Adrenal gland (tissue), 12 donors: ENCODE data around the gene ACTC1. TPM values are rescaled to one million over a fixed set of nuclear protein-coding genes. Genes with fewer than 3 reads are reported as not detected.

Experiments used
- DNase-seq, 7 donors: peaks; one replicate each; pipeline ENCODE4 v3.0.0-alpha.2; 2019 to 2020
- H3K27ac ChIP-seq, 5 donors: fragments of 200-600 bp; sonication (generic) in 4 of 5; 1 replicate in 3 of 5; 2 replicates in 2 of 5; pipeline versions ENCODE4 v1.5.1 to v1.8.0; 2016 to 2020; ENCODE audit warnings: mild to moderate bottlenecking in 1 of 5
- H3K27me3 ChIP-seq: fragments of 200-600 bp; 2 replicates; pipeline ENCODE4 v1.8.0; 2021
- H3K36me3 ChIP-seq, 2 donors: fragments of 200-600 bp; replicated peaks in 1 of 2; 1 replicate in 1 of 2; 2 replicates in 1 of 2; pipeline versions ENCODE4 v1.5.1 to v1.8.0; 2018 to 2022
- H3K4me1 ChIP-seq, 2 donors: fragments of 200-600 bp; replicated peaks in 1 of 2; 1 replicate in 1 of 2; 2 replicates in 1 of 2; pipeline versions ENCODE4 v1.5.1 to v1.8.0; 2018 to 2021
- H3K4me3 ChIP-seq, 4 donors: fragments of 200-600 bp; sonication (generic) in 3 of 4; one replicate each; pipeline ENCODE4 v1.5.1; 2016 to 2018
- H3K9me3 ChIP-seq, 3 donors: fragments of 200-600 bp; sonication (generic) in 1 of 3; replicated peaks in 1 of 3; 1 replicate in 2 of 3; 2 replicates in 1 of 3; pipeline versions ENCODE4 v1.5.1 to v1.8.0; 2016 to 2021
- POLR2A ChIP-seq, 2 donors: fragments of 450-650 bp; IDR thresholded peaks; one replicate each; pipeline ENCODE4 v1.6.1; 2017; ENCODE audit warnings: antibody characterized with exemption in 2 of 2, mild to moderate bottlenecking in 2 of 2, moderate library complexity in 1 of 2
- WGBS, 4 donors: extraction: QIAGEN DNeasy Blood & Tissue Kit in 2 of 4; methylation state at CpG; one replicate each; pipeline versions ENCODE4 v1.1.5 to v1.1.7; 2013 to 2017; 5-methylcytosine and 5-hydroxymethylcytosine counted together
- intact Hi-C, 2 donors: fragments of 100-400 bp; cut with DNase I; formaldehyde crosslinking; loops; one replicate each; pipeline versions ENCODE4 v1.14.1 to v1.15.0; 2022 to 2023
- polyA plus RNA-seq, 3 donors: library from polyadenylated mRNA; stranded (reverse); fragments of 200-250 nt in 2 of 3; fragments of 350-450 nt in 1 of 3; fragmentation: Illumina TruSeq in 1 of 3; extraction: RNeasy Lipid Tissue Mini Kit (QIAGEN cat#74804) in 1 of 3; gene quantifications; one replicate each; pipeline ENCODE4 v1.2.3, GENCODE V29; 2013 to 2014
- total RNA-seq, 9 donors: library from RNA; depleted of rRNA in 4 of 9; stranded (reverse); fragments of >200 nt in 4 of 9; fragments of 120-200 nt in 1 of 9; fragmentation: NEBNext Ultra II Directional in 1 of 9; extraction: Animal tissue kit (Norgen Biotek cat#: 25700) in 1 of 9; gene quantifications; one replicate each; pipeline versions ENCODE4 v1.1.0 to v1.2.4, GENCODE V29; 2013 to 2023
- TF ChIP-seq, protein P1 (sequence below), 6 experiments: fragments of 450-650 bp in 4 of 6; fragments of 200-600 bp in 2 of 6; sonication (generic) in 1 of 6; IDR thresholded peaks; 1 replicate in 5 of 6; 2 replicates in 1 of 6; pipeline versions ENCODE4 v1.5.1 to v1.8.0; 2016 to 2021; ENCODE audit warnings: antibody characterized with exemption in 6 of 6, mild to moderate bottlenecking in 2 of 6, moderate library complexity in 1 of 6
- donor health status: healthy with polysubstance abuse.
- donor health status: Bipolar disorder and iron deficiency.
- donor health status: DM: yes; HTN: yes; CAD: no.
- donor health status: DM: no; HTN: no; CAD: no.
- donor health status: DM: no; HTN: no; CAD: no.
- donor health status: DM: yes; HTN: yes; CAD: no.

Gene ACTC1
- total and polyA plus RNA-seq, 12 donors = 0.11 to 7.3 (median 0.69) TPM; not detected in 3

DNA sequence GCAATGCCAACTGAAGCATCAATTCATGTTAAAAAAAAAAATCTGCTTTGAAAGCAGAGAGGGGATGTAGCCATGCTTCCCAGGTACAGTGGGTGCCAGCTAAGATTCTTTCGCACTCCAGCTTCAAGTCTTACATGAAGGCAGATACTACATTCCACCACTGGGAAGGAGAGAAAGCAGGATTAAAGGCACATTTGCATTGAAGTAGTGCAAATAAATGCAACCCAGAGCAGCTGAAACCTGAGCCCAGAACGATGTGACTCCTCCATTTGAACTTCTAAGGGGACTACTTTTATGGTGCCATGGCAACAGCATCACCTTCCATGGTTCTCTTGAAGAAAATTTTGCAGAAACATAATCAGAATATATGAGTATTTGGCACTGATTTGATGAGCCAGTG, 21.4 kb downstream of the ACTC1 start:
- H3K9me3 ChIP-seq = no peaks in the 10 kb centered on the region
- peaks cover 3% of the 10 kb centered on the region for H3K27me3 ChIP-seq
- H3K36me3 ChIP-seq = no peaks in the 10 kb centered on the region
- no peak overlapping the region for H3K4me3 ChIP-seq
- no peak overlapping the region for H3K27ac ChIP-seq
- no peak for DNase-seq
- no peaks in the 10 kb centered on the region for H3K4me1 ChIP-seq
- TF ChIP-seq POLR2A (IDR thresholded peaks at IDR 0.05) = no peak
- TF ChIP-seq, protein P1, sequence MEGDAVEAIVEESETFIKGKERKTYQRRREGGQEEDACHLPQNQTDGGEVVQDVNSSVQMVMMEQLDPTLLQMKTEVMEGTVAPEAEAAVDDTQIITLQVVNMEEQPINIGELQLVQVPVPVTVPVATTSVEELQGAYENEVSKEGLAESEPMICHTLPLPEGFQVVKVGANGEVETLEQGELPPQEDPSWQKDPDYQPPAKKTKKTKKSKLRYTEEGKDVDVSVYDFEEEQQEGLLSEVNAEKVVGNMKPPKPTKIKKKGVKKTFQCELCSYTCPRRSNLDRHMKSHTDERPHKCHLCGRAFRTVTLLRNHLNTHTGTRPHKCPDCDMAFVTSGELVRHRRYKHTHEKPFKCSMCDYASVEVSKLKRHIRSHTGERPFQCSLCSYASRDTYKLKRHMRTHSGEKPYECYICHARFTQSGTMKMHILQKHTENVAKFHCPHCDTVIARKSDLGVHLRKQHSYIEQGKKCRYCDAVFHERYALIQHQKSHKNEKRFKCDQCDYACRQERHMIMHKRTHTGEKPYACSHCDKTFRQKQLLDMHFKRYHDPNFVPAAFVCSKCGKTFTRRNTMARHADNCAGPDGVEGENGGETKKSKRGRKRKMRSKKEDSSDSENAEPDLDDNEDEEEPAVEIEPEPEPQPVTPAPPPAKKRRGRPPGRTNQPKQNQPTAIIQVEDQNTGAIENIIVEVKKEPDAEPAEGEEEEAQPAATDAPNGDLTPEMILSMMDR (IDR thresholded peaks at IDR 0.05) = no peak
- intact Hi-C loops = no loop called here
- WGBS, 4 donors = 34 to 50% (median 38%) methylated on average over 2 of the region's 2 CpGs

DNA sequence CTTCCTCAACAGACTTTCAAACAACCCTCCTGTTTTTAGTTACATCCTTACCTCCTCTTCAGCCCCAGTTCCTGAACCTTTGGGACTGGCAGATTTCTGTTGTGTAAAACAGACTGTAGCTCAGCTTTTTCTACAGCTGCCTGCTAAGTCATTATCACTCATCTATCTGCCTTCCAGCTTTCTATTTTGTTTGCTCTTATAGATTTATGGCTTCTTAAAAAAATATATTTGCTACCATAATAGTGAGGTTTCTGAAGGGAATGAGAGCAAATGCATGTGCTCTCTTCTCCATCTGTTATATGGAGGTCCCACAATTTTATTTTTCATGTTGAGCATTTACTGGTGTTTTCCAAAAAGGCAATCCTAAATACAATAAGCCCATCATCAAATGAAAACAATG, 22.3 kb downstream of the ACTC1 start:
- TF ChIP-seq, protein P1 (IDR thresholded peaks at IDR 0.05) = no peak
- no peak for TF ChIP-seq POLR2A (IDR thresholded peaks at IDR 0.05)
- Histone ChIP-seq H3K27ac (no peak overlapping the region), H3K4me3 (no peak overlapping the region), H3K9me3 (no peaks in the 10 kb centered on the region), H3K27me3 (no peaks in the 10 kb centered on the region), H3K36me3 (no peaks in the 10 kb centered on the region), H3K4me1 (no peaks in the 10 kb centered on the region)
- intact Hi-C loops = no loop called here
- DNase-seq = no peak

DNA sequence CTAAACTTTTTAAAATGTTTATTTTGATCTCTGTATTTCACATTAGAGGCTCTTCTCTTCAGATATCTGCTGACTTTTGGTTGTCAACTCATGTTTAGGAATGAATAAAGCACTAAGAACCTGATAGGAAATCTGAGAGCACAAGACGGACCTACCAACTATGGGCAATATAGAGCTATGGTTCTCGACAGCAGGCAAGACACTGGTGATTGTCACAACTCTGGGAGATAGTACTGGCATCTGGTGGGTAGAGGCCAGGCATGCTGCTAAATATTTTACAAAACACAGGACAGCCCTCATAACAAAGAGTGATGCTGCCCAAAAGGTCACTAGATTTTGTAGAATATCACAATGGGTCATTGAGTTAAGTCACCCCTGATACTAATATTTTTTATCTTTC, 23.0 kb downstream of the ACTC1 start:
- intact Hi-C loops = no loop called here
- DNase-seq = no peak
- TF ChIP-seq, protein P1 (IDR thresholded peaks at IDR 0.05) = no peak
- no peak for TF ChIP-seq POLR2A (IDR thresholded peaks at IDR 0.05)
- Histone ChIP-seq H3K27ac (no peak overlapping the region), H3K27me3 (no peaks in the 10 kb centered on the region), H3K36me3 (no peaks in the 10 kb centered on the region), H3K4me1 (no peaks in the 10 kb centered on the region), H3K4me3 (no peak overlapping the region), H3K9me3 (no peaks in the 10 kb centered on the region)
- 75 to 81% (median 78%) methylated on average over 2 of the region's 2 CpGs for WGBS, 4 donors

DNA sequence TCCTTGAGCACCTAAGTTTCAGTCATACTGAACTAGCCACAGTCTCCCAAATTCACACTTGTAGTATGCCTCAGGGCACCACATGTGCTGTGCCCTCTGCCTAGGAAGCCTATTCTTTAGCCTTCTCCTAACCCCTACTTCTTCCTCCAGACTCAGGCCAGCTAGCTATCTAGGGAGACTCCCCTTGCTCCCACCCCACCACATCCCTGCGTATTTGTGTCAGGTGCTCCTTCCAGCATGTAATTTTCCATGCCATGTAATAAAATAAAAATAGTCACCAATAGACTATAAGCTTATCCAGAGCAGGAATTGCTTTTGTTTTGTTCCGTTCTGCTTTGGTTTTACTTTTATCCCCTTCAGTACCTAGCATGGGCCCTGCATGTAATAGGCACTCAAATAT, 25.6 kb downstream of the ACTC1 start:
- Histone ChIP-seq H3K27me3 (no peaks in the 10 kb centered on the region), H3K36me3 (no peaks in the 10 kb centered on the region), H3K9me3 (no peaks in the 10 kb centered on the region), H3K4me1 (no peaks in the 10 kb centered on the region), H3K27ac (no peak overlapping the region), H3K4me3 (no peak overlapping the region)
- no peak for DNase-seq
- WGBS, 4 donors = 83 to 96% (median 84%) methylated on average over 2 of the region's 2 CpGs
- TF ChIP-seq, protein P1 (IDR thresholded peaks at IDR 0.05) = no peak
- TF ChIP-seq POLR2A (IDR thresholded peaks at IDR 0.05) = no peak
- intact Hi-C loops = no loop called here
